ENCODE results near the gene PPM1D. TPM values are rescaled to one million over a fixed set of nuclear protein-coding genes. Genes with fewer than 3 reads are reported as not detected.
A peak's percentile ranks its signal among the peaks of the same experiment; 100 is the strongest.

Gene PPM1D
- total and polyA plus RNA-seq, 2 experiments from 2014 or later, result 7.8 to 13.3 TPM

DNA sequence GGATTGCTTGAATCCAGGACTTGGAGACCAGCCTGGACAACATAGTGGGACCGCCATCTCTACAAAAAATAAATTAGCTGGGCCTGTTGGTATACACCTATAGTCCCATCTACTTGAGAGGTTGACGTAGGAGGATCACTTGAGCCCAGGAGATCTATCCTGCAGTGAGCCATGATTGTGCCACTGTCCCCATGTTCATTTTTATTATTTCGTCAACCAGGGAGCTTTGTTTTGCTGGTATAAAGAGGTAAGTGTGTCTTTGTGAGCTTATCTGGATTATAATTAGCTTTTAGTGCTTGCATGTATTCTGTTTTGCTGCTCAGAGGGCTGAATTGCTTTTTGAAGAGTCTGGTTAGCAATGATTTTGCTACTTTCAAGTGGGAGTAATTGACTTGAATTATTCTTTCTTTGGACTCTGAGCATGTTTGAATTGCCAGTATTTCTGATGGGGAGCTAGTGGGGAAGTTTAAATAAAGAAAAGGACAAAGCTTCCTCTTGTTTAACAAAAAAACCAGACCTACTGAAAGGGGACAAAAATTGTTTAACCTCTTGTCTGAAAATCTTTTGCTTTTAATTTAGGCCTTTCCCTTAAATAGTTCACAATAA is 46.0 kb downstream of the PPM1D start:
- Histone ChIP-seq H4K20me1 (replicated peaks; ENCODE audit: insufficient read depth) (no peaks in the 10 kb centered on the region; the same call in none of the 2 replicates), H3K79me2 (replicated peaks; ENCODE audit: insufficient read depth) (peaks cover 30% of the 10 kb centered on the region), H3K4me2 (no peak overlapping the region), H3K36me3 (ENCODE audit: insufficient read depth) (no peaks in the 10 kb centered on the region), H3K27me3 (ENCODE audit: insufficient read depth) (no peaks in the 10 kb centered on the region), H3K4me3 (no peak overlapping the region), H2AFZ (no peak overlapping the region), H3K9me2 (ENCODE audit: insufficient read depth) (no peaks in the 10 kb centered on the region), H3K27ac (ENCODE audit: low read depth) (peak overlapping the region; percentile 37; the same call in 1 of the 2 replicates), H3K4me1 (ENCODE audit: insufficient read depth) (no peaks in the 10 kb centered on the region), H3F3A (replicated peaks; ENCODE audit: low read depth) (no peaks in the 10 kb centered on the region)
- Mint-ChIP-seq H3K4me3 (no peak overlapping the region), H3K9me3 (no peaks in the 10 kb centered on the region), H3K27me3 (ENCODE audit: insufficient read depth, low read depth, poor library complexity) (peaks cover 8% of the 10 kb centered on the region), H3K4me1 (0 out of 3 replicates have a peak, but pooled peaks cover 3% of the 10 kb centered on the region), H3K27ac (no peak overlapping the region; the same call in 1 of the 2 replicates), H3K36me3 (ENCODE audit: low read depth) (peaks cover 28% of the 10 kb centered on the region)
- ATAC-seq (no peak), DNase-seq (ENCODE audit: low spot score) (no peak)
- TF ChIP-seq NANOG (IDR thresholded peaks at IDR 0.05; ENCODE audit: borderline replicate concordance) (no peak), ZNF331 (CRISPR knock-in tag; IDR thresholded peaks at IDR 0.05; ENCODE audit: low read depth) (no peak), JUNB (IDR thresholded peaks at IDR 0.05; ENCODE audit: unreplicated experiment) (no peak), STAT1 (IDR thresholded peaks at IDR 0.05; ENCODE audit: unreplicated experiment) (no peak), EZH2 (IDR thresholded peaks at IDR 0.05; ENCODE audit: low read depth, unreplicated experiment) (no peak), ZNF114 (CRISPR knock-in tag; IDR thresholded peaks at IDR 0.05) (no peak)
- TF ChIP-seq, protein P1, sequence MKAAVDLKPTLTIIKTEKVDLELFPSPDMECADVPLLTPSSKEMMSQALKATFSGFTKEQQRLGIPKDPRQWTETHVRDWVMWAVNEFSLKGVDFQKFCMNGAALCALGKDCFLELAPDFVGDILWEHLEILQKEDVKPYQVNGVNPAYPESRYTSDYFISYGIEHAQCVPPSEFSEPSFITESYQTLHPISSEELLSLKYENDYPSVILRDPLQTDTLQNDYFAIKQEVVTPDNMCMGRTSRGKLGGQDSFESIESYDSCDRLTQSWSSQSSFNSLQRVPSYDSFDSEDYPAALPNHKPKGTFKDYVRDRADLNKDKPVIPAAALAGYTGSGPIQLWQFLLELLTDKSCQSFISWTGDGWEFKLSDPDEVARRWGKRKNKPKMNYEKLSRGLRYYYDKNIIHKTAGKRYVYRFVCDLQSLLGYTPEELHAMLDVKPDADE (IDR thresholded peaks at IDR 0.05), result no peak
- TF ChIP-seq, protein P2, sequence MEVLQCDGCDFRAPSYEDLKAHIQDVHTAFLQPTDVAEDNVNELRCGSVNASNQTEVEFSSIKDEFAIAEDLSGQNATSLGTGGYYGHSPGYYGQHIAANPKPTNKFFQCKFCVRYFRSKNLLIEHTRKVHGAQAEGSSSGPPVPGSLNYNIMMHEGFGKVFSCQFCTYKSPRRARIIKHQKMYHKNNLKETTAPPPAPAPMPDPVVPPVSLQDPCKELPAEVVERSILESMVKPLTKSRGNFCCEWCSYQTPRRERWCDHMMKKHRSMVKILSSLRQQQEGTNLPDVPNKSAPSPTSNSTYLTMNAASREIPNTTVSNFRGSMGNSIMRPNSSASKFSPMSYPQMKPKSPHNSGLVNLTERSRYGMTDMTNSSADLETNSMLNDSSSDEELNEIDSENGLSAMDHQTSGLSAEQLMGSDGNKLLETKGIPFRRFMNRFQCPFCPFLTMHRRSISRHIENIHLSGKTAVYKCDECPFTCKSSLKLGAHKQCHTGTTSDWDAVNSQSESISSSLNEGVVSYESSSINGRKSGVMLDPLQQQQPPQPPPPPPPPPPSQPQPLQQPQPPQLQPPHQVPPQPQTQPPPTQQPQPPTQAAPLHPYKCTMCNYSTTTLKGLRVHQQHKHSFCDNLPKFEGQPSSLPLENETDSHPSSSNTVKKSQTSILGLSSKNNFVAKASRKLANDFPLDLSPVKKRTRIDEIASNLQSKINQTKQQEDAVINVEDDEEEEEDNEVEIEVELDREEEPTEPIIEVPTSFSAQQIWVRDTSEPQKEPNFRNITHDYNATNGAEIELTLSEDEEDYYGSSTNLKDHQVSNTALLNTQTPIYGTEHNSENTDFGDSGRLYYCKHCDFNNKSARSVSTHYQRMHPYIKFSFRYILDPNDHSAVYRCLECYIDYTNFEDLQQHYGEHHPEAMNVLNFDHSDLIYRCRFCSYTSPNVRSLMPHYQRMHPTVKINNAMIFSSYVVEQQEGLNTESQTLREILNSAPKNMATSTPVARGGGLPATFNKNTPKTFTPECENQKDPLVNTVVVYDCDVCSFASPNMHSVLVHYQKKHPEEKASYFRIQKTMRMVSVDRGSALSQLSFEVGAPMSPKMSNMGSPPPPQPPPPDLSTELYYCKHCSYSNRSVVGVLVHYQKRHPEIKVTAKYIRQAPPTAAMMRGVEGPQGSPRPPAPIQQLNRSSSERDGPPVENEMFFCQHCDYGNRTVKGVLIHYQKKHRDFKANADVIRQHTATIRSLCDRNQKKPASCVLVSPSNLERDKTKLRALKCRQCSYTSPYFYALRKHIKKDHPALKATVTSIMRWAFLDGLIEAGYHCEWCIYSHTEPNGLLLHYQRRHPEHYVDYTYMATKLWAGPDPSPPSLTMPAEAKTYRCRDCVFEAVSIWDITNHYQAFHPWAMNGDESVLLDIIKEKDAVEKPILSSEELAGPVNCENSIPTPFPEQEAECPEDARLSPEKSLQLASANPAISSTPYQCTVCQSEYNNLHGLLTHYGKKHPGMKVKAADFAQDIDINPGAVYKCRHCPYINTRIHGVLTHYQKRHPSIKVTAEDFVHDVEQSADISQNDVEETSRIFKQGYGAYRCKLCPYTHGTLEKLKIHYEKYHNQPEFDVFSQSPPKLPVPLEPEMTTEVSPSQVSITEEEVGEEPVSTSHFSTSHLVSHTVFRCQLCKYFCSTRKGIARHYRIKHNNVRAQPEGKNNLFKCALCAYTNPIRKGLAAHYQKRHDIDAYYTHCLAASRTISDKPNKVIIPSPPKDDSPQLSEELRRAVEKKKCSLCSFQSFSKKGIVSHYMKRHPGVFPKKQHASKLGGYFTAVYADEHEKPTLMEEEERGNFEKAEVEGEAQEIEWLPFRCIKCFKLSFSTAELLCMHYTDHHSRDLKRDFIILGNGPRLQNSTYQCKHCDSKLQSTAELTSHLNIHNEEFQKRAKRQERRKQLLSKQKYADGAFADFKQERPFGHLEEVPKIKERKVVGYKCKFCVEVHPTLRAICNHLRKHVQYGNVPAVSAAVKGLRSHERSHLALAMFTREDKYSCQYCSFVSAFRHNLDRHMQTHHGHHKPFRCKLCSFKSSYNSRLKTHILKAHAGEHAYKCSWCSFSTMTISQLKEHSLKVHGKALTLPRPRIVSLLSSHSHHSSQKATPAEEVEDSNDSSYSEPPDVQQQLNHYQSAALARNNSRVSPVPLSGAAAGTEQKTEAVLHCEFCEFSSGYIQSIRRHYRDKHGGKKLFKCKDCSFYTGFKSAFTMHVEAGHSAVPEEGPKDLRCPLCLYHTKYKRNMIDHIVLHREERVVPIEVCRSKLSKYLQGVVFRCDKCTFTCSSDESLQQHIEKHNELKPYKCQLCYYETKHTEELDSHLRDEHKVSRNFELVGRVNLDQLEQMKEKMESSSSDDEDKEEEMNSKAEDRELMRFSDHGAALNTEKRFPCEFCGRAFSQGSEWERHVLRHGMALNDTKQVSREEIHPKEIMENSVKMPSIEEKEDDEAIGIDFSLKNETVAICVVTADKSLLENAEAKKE (CRISPR knock-in tag; IDR thresholded peaks at IDR 0.05), result no peak
- TF ChIP-seq, protein P3, sequence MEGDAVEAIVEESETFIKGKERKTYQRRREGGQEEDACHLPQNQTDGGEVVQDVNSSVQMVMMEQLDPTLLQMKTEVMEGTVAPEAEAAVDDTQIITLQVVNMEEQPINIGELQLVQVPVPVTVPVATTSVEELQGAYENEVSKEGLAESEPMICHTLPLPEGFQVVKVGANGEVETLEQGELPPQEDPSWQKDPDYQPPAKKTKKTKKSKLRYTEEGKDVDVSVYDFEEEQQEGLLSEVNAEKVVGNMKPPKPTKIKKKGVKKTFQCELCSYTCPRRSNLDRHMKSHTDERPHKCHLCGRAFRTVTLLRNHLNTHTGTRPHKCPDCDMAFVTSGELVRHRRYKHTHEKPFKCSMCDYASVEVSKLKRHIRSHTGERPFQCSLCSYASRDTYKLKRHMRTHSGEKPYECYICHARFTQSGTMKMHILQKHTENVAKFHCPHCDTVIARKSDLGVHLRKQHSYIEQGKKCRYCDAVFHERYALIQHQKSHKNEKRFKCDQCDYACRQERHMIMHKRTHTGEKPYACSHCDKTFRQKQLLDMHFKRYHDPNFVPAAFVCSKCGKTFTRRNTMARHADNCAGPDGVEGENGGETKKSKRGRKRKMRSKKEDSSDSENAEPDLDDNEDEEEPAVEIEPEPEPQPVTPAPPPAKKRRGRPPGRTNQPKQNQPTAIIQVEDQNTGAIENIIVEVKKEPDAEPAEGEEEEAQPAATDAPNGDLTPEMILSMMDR (conservative IDR thresholded peaks at IDR 0.05; ENCODE audit: low read depth in 2 of 2), result no peak

Data from GM23338 (cell line).